HL-60 (cell line): Measurements from ENCODE around the gene TBC1D14.

Experiments
- DNase-seq, 2 experiments: peaks; one replicate each; pipeline ENCODE4 v3.0.0-alpha.2; 2010 to 2020; ENCODE audit warnings: low read depth in 1 of 2, low spot score in 1 of 2
- H3K27ac ChIP-seq: fragments of 250-450 bp; sonication (Bioruptor Pico); replicated peaks from 2 replicates; pipeline ENCODE4 v1.5.1; 2020; ENCODE audit warnings: mild to moderate bottlenecking, moderate library complexity
- H3K27me3 ChIP-seq: fragments of 250-450 bp; sonication (Bioruptor Pico); 2 replicates; pipeline ENCODE4 v1.5.1; 2021; ENCODE audit warnings: mild to moderate bottlenecking, moderate library complexity; ENCODE audit not compliant: insufficient read depth, poor library complexity, severe bottlenecking
- H3K4me3 ChIP-seq: replicated peaks from 2 replicates; pipeline ENCODE4 v1.5.1; 2011; ENCODE audit warnings: mild to moderate bottlenecking, control low read depth, low read length; ENCODE audit not compliant: insufficient read depth
- CTCF ChIP-seq: IDR thresholded peaks from one replicate; pipeline ENCODE4 v1.5.1; 2011; ENCODE audit warnings: low read length, control low read depth, inconsistent platforms; ENCODE audit not compliant: insufficient read depth
- GABPA ChIP-seq: IDR thresholded peaks from 2 replicates; pipeline ENCODE4 v1.6.1; 2012; ENCODE audit warnings: low read depth
- POLR2AphosphoS5 ChIP-seq: IDR thresholded peaks from 2 replicates; pipeline ENCODE4 v1.6.1; 2012; ENCODE audit warnings: low read depth
- REST ChIP-seq: IDR thresholded peaks from 2 replicates; pipeline ENCODE4 v1.6.1; 2012; ENCODE audit warnings: low read depth; ENCODE audit not compliant: insufficient replicate concordance
- SPI1 ChIP-seq: IDR thresholded peaks from 2 replicates; pipeline ENCODE4 v1.6.1; 2012; ENCODE audit warnings: low read depth, mild to moderate bottlenecking, borderline replicate concordance

TBC1D14 gene

GRCh38 chr4:7003879-7004240 is 94.2 kb downstream of the TBC1D14 start:
- TF ChIP-seq GABPA (no peak), CTCF (no peak), REST (no peak), SPI1 (no peak), POLR2AphosphoS5 (no peak)
- H3K4me3 ChIP-seq: no peak overlapping the region
- H3K27ac ChIP-seq: no peak overlapping the region
- no peak for DNase-seq
- H3K27me3 ChIP-seq: no peaks in the 10 kb centered on the region

- H3K27ac ChIP-seq: no peak overlapping the region
- no peak for TF ChIP-seq POLR2AphosphoS5
- no peak for TF ChIP-seq GABPA
- no peak for TF ChIP-seq REST
- no peak for TF ChIP-seq SPI1
- TF ChIP-seq CTCF: no peak
- H3K27me3 ChIP-seq: no peaks in the 10 kb centered on the region
- no peak overlapping the region for H3K4me3 ChIP-seq
- DNase-seq: no peak
Observed at GRCh38 chr4:7004331-7004730, 94.7 kb downstream of the TBC1D14 start.

- Histone ChIP-seq H3K27ac (no peak overlapping the region), H3K27me3 (no peaks in the 10 kb centered on the region), H3K4me3 (no peak overlapping the region)
- DNase-seq: no peak
- TF ChIP-seq GABPA (no peak), CTCF (no peak), SPI1 (no peak), REST (no peak), POLR2AphosphoS5 (no peak)
Observed at GRCh38 chr4:7005571-7005970, 95.9 kb downstream of the TBC1D14 start.
